Esophagus (tissue), 2 donors: ENCODE results near the gene GRIP2. TPM values are rescaled to one million over a fixed set of nuclear protein-coding genes. Genes with fewer than 3 reads are reported as not detected.

Experiments used
- H3K27ac ChIP-seq, 2 donors: one replicate each; pipeline ENCODE4 v1.5.1; 2013; ENCODE audit warnings: low read depth in 2 of 2, mild to moderate bottlenecking in 2 of 2, inconsistent platforms in 1 of 2, low read length in 1 of 2, moderate library complexity in 1 of 2
- H3K27me3 ChIP-seq, 2 donors: one replicate each; pipeline ENCODE4 v1.6.1; 2013; ENCODE audit warnings: low read length in 2 of 2, control low read depth in 1 of 2, mild to moderate bottlenecking in 1 of 2; ENCODE audit not compliant: insufficient read depth in 2 of 2, control insufficient read depth in 1 of 2
- H3K36me3 ChIP-seq, 2 donors: one replicate each; pipeline ENCODE4 v1.6.1; 2013; ENCODE audit warnings: low read length in 1 of 2; ENCODE audit not compliant: control insufficient read depth in 2 of 2, insufficient read depth in 2 of 2
- H3K4me1 ChIP-seq, 2 donors: one replicate each; pipeline ENCODE4 v1.6.1; 2013; ENCODE audit warnings: low read length in 1 of 2; ENCODE audit not compliant: control insufficient read depth in 2 of 2, insufficient read depth in 2 of 2
- H3K4me3 ChIP-seq, 2 donors: one replicate each; pipeline ENCODE4 v1.5.1; 2013; ENCODE audit warnings: low read length in 2 of 2, mild to moderate bottlenecking in 2 of 2, low read depth in 1 of 2, moderate library complexity in 1 of 2
- H3K9me3 ChIP-seq, 2 donors: one replicate each; pipeline ENCODE4 v1.6.1; 2013; ENCODE audit warnings: mild to moderate bottlenecking in 2 of 2, low read depth in 1 of 2, low read length in 1 of 2, moderate library complexity in 1 of 2; ENCODE audit not compliant: control insufficient read depth in 2 of 2, insufficient read depth in 1 of 2
- WGBS, 2 donors: extraction: QIAGEN DNeasy Blood & Tissue Kit; methylation state at CpG; one replicate each; pipeline ENCODE4 v1.1.7; 2013; 5-methylcytosine and 5-hydroxymethylcytosine counted together
- polyA plus RNA-seq, 2 donors: library from polyadenylated mRNA; stranded (reverse); fragments of 200-250 nt; gene quantifications; one replicate each; pipeline ENCODE4 v1.2.3, GENCODE V29; 2013
- donor health status: healthy with polysubstance abuse.
- donor health status: Bipolar disorder and iron deficiency.

Gene GRIP2
- polyA plus RNA-seq, 2 donors = 0.39 to 0.81 TPM

- no peaks in the 10 kb centered on the region for H3K36me3 ChIP-seq
- H3K9me3 ChIP-seq = peaks cover 4 to 7% of the 10 kb centered on the region in 2 donors
- no peak overlapping the region for H3K27ac ChIP-seq
- H3K4me1 ChIP-seq = no peaks in the 10 kb centered on the region
- H3K4me3 ChIP-seq = no peak overlapping the region
- no peaks in the 10 kb centered on the region for H3K27me3 ChIP-seq
- 84% methylated on average over 21 to 22 of the region's 22 CpGs for WGBS, 2 donors
Measured at GRCh38 chr3:14505001-14505802, 34.9 kb downstream of the GRIP2 start.

- H3K9me3 ChIP-seq = peaks cover 4 to 7% of the 10 kb centered on the region in 2 donors
- no peak overlapping the region for H3K27ac ChIP-seq
- H3K27me3 ChIP-seq = no peaks in the 10 kb centered on the region
- no peak overlapping the region for H3K4me3 ChIP-seq
- 90 to 92% methylated on average over 20 of the region's 20 CpGs for WGBS, 2 donors
- H3K4me1 ChIP-seq = no peaks in the 10 kb centered on the region
- no peaks in the 10 kb centered on the region for H3K36me3 ChIP-seq
Measured at GRCh38 chr3:14503706-14504065, 36.5 kb downstream of the GRIP2 start.

GRCh38 chr3:14503033-14503705, 37.0 kb downstream of the GRIP2 start:
- H3K36me3 ChIP-seq = no peaks in the 10 kb centered on the region
- no peaks in the 10 kb centered on the region for H3K27me3 ChIP-seq
- no peaks in the 10 kb centered on the region for H3K4me1 ChIP-seq
- peaks cover 4 to 7% of the 10 kb centered on the region in 2 donors for H3K9me3 ChIP-seq
- WGBS, 2 donors = 93 to 94% methylated on average over 12 of the region's 12 CpGs
- no peak overlapping the region for H3K4me3 ChIP-seq
- no peak overlapping the region for H3K27ac ChIP-seq

- Histone ChIP-seq H3K36me3 (no peaks in the 10 kb centered on the region), H3K4me3 (no peak overlapping the region)
Measured at GRCh38 chr3:14502472-14502871, 37.7 kb downstream of the GRIP2 start.

DNA sequence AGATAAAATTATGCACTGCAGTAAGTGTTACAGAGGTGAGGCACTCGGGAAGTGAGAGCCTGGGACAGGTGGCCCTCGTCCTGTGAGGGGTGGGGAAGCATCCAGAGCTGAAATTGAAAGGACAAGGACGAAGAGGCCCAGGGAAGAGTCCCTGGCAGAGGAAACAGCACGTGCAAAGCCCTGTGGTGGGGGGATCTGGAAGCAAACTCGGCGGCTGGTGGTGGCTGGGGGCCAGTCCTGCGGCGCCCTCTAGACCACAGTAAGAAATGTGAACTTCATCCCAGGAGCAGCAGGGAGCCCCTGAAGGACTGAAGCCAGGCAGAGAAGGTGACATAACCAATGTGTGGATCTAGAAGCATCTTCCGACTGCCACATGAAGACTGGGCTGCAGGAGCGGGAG, 42.8 kb downstream of the GRIP2 start:
- H3K27ac ChIP-seq = no peak overlapping the region
- H3K4me1 ChIP-seq = no peaks in the 10 kb centered on the region
- H3K27me3 ChIP-seq = no peaks in the 10 kb centered on the region
- no peaks in the 10 kb centered on the region for H3K36me3 ChIP-seq
- no peaks in the 10 kb centered on the region for H3K9me3 ChIP-seq
- no peak overlapping the region for H3K4me3 ChIP-seq
- 71 to 77% methylated on average over 10 of the region's 10 CpGs for WGBS, 2 donors

More at GRCh38 chr3:14502472-14502871, 37.7 kb downstream of the GRIP2 start:
- no peaks in the 10 kb centered on the region for H3K4me1 ChIP-seq
- H3K27ac ChIP-seq = no peak overlapping the region
- no peaks in the 10 kb centered on the region for H3K27me3 ChIP-seq
- H3K9me3 ChIP-seq = peaks cover 4 to 7% of the 10 kb centered on the region in 2 donors

GRCh38 chr3:14496351-14496750, 43.8 kb downstream of the GRIP2 start:
- Histone ChIP-seq H3K27ac (no peak overlapping the region), H3K4me1 (no peaks in the 10 kb centered on the region), H3K36me3 (no peaks in the 10 kb centered on the region), H3K9me3 (no peaks in the 10 kb centered on the region), H3K27me3 (no peaks in the 10 kb centered on the region), H3K4me3 (no peak overlapping the region)
- 83 to 92% methylated on average over 8 to 9 of the region's 9 CpGs for WGBS, 2 donors

DNA sequence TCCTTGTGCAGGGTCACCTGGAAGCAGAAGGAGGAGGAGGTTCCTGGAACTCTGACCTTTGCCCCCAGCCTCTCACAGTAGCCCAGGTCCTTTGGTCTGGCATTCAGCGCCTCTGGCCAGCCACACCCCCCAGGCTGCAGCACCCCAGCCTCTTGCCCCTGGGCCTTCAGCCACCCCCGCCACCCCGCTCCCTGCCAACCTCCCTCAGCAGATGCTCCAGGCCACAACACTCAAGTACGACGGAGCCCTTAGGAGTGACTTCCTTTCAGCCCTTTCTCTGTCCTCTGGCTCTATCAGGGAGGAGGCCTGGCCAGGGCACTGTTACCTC, 45.2 kb downstream of the GRIP2 start:
- no peaks in the 10 kb centered on the region for H3K9me3 ChIP-seq
- H3K36me3 ChIP-seq = peaks cover 0 to 3% of the 10 kb centered on the region in 2 donors
- no peaks in the 10 kb centered on the region for H3K4me1 ChIP-seq
- no peaks in the 10 kb centered on the region for H3K27me3 ChIP-seq
- no peak overlapping the region for H3K4me3 ChIP-seq
- H3K27ac ChIP-seq = no peak overlapping the region
- 80 to 81% methylated on average over 5 of the region's 5 CpGs for WGBS, 2 donors

DNA sequence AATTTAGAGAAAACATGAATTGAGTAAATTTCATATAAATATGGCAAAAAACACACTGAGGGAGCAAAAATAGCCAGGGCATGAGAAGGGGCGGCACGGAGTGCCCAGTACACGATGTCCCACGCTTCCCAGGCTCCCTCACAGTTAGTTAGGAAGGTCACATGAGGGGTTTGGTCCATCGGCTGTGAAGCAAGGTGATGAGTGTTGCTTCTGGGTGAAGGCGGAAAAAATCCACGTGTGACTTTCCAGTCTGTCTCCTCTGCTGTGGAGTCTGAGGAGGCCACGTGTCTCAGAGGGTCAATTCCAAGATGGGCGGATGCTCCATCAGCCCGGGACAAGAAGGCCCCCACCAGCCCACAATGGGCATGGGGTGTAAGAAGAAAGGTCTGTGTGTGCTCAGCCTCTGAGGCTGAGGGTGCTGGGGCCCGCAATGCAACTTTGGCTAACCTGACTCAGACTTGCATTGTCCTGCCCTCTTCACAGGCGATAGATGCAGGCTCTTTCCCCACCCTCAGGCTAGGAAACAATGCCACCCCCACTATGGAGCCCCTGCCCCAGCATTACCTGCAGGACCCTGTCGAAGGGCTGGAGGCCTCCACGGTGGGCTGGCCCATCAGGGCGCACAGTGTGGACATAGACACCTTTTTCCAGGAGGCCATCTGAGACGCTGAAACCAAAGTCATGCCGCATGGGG, 45.7 kb downstream of the GRIP2 start:
- no peak overlapping the region for H3K27ac ChIP-seq
- H3K36me3 ChIP-seq = peaks cover 0 to 3% of the 10 kb centered on the region in 2 donors
- H3K4me1 ChIP-seq = no peaks in the 10 kb centered on the region
- WGBS, 2 donors = 91% methylated on average over 17 of the region's 17 CpGs
- no peak overlapping the region for H3K4me3 ChIP-seq
- H3K9me3 ChIP-seq = no peaks in the 10 kb centered on the region
- no peaks in the 10 kb centered on the region for H3K27me3 ChIP-seq

DNA sequence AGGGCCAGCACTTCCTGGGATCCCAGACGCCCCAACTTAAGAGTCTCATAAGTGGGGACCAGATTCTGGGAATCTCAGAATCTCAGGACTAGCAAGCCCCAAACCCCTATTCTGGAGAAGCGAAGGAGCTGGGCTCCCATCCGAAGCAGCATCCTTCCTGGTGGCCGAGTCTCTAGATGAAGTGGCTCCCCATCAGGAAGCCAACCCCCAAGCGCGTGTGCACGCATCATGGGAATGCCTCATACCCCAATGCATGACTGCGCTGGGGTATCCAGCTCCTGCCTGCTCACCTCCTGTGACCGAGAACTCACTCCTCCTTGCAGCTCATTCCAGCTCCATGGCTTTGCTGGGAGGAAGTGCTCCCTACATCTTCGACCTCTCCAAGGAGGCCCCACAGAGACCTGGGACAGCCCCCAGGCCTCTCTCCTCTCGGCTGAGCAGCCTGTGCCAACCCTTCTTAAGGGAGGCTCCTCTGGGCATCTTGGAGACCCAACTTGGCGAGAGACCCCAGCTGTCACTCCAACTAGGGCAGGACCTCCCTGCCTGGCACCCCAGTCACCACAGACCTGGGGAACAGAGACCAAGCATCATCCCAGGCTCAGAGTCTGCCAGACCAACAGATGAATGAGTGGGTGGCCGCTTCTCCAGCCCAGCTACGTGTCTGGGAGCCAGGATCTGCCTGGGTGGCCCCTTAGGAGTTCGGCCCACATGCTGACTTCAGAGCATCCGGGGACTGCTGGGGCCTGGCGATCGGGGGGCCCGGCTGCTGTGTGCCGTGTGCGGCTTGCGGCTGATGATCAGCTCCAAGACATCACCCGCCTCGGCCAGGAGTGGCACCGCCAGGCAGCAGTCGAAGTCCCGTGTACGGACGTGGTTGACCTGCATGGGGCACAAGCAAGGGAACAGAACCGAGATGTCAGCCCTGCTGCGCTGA, 46.9 kb downstream of the GRIP2 start:
- H3K27ac ChIP-seq = no peak overlapping the region
- WGBS, 2 donors = 88 to 90% methylated on average over 31 of the region's 31 CpGs

More for the DNA sequence above, 46.9 kb downstream of the GRIP2 start:
- Histone ChIP-seq H3K36me3 (peaks cover 0 to 3% of the 10 kb centered on the region in 2 donors), H3K9me3 (no peaks in the 10 kb centered on the region), H3K27me3 (no peaks in the 10 kb centered on the region), H3K4me3 (no peak overlapping the region), H3K4me1 (peaks cover 0 to 2% of the 10 kb centered on the region in 2 donors)
